HFF-Myc (cell line): ENCODE data around the gene IRF2BPL.

Experiments
- DNase-seq: peaks from one replicate; pipeline ENCODE4 v3.0.0-alpha.2; 2011; ENCODE audit warnings: low read depth; ENCODE audit errors: extremely low read depth
- H3K4me3 ChIP-seq: replicated peaks from 2 replicates; pipeline ENCODE4 v1.5.1; 2011; ENCODE audit warnings: low read depth, mild to moderate bottlenecking, control low read depth, low read length
- TF ChIP-seq, protein P1 (sequence below): IDR thresholded peaks from 2 replicates; pipeline ENCODE4 v1.5.1; 2012; ENCODE audit warnings: mild to moderate bottlenecking, low read depth, low read length, control low read depth; ENCODE audit errors: missing control alignments

Gene IRF2BPL

DNA sequence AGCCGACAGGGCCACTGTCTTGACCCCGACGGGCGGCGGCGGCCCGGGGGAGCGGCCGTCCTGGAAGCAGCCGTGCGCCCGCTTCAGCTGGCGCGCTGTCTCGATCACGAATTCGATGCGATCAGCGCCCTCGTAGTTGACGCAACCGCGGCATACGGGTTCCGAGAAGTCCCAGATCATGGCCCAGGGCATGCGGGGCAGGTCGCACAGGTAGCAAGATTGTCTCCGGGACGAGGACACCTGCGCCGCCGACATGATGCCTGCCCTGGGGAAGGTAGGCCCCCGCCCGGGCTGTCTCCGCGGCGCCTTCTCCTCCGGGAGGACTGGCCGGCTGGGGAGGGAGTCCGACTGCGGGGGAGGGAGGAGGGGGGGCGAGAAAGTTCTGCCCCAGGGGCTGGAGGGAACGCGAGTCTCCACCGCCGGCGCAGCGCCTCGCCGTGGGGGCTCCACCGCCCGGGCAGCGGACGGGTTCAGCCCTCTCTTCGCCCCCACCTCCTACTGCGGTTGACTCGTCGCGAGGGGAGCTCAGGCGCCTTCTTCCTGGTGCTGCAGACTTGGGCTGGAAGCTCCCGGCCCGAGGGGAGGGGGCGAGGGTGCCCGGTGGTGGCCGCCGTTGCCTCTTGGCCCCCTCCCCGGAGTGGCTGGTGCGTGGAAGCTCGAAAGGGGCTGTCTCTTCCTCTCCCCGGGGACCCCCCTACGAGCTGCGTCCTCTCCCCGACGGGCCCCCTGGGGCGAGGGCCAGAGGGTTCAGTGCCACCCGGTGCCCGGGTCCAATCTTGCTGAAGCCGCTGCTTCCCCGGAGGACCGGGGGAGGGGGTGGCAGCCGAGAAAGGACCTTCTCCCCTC is 747 bp downstream of the IRF2BPL start:
- H3K4me3 ChIP-seq, result peak overlapping the region; percentile 84
- DNase-seq, result no peak
- TF ChIP-seq, protein P1, sequence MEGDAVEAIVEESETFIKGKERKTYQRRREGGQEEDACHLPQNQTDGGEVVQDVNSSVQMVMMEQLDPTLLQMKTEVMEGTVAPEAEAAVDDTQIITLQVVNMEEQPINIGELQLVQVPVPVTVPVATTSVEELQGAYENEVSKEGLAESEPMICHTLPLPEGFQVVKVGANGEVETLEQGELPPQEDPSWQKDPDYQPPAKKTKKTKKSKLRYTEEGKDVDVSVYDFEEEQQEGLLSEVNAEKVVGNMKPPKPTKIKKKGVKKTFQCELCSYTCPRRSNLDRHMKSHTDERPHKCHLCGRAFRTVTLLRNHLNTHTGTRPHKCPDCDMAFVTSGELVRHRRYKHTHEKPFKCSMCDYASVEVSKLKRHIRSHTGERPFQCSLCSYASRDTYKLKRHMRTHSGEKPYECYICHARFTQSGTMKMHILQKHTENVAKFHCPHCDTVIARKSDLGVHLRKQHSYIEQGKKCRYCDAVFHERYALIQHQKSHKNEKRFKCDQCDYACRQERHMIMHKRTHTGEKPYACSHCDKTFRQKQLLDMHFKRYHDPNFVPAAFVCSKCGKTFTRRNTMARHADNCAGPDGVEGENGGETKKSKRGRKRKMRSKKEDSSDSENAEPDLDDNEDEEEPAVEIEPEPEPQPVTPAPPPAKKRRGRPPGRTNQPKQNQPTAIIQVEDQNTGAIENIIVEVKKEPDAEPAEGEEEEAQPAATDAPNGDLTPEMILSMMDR, result no peak

DNA sequence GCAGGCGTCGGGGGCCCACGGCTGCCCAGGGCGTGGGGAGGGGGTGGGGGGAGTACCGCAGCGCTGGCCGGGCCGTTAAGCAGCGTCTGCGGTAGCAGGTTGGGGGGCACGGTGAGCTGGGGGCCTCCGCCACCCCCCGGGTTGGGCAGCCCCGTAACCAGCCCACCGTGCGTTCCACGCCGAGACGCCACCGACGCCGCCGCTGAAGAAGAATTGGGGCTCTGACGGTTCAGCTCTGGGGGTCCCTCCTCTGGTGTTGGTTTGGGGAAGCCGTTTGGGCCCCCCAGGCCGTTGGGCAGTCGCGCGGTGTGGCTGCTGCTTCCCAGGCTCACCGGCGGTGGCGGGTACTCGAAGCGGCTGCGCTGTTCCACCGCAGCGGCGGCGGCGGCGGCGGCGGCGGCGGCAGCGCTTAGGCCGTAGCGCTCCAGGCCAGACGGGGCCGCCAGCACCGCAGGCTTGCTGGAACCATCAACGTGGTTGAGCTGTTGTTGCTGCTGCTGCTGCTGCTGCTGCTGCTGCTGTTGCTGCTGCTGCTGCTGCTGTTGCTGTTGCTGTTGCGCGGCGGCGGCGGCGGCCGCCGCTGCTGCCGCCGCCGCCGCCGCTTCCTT is 1.5 kb downstream of the IRF2BPL start:
- TF ChIP-seq, protein P1, result no peak

DNA sequence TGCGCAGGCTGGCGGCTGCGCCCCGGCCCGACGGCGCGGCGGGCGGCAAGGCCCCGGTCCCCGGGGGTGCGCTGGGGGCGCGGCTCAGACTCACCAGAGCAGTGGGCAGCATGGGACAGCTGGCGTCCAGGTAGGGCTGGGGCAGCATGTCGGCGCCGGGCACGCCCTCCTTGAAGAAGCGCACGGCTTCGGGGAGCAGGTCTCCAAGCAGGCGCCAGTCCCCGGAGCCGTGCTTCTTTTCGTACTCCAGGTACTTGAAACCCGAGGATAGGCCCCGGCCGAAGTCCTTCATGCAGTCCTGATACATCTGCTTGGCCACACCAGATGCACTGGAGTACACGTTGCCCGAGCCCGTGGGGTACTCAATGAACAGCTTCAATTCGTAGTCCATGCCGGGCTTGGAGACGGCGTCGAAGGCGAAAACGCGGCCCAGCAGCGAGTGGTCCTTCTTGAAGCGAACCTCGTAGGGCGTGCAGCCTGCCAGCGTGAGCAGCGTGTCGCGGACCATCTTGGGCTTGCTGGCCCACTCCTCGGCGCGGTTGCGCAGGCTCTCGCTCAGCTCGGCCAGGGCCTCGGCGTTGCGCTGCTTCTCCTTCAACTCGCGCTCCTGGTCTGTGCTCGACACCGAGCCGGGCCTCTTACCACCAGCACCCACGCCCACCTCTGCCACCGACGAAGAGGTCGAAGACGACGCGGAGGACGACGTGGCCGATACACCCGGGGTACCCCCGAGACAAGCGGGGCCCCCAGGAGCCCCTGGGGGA is 2.2 kb downstream of the IRF2BPL start:
- TF ChIP-seq, protein P1, result no peak
- DNase-seq, result no peak
- H3K4me3 ChIP-seq, result peak overlapping the region; percentile 84

More for the DNA sequence above, 1.5 kb downstream of the IRF2BPL start:
- DNase-seq, result no peak
- H3K4me3 ChIP-seq, result peak overlapping the region; percentile 84

DNA sequence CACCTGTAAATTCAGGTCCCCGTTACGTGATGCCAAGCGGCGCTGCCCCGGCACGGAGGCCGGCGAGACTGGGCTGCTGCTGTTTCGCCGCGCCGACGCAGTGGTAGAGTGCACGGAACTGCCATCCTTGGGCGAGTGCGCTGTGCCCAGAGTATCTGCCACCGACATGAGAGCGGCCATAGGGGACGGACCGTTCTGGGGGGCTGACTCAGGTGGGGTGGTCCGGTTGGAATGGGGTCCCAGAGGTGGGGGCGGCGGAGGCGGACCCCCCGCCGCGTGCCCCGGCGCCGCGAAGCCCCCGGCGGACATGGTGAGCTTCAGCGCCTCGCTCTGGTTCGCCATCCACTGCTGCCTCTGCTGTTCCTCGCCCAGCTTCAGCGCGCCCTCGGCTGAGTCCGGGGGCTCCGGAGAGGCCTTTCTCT is 2.8 kb downstream of the IRF2BPL start:
- DNase-seq, result no peak
- TF ChIP-seq, protein P1, result no peak
- H3K4me3 ChIP-seq, result peak overlapping the region; percentile 84

DNA sequence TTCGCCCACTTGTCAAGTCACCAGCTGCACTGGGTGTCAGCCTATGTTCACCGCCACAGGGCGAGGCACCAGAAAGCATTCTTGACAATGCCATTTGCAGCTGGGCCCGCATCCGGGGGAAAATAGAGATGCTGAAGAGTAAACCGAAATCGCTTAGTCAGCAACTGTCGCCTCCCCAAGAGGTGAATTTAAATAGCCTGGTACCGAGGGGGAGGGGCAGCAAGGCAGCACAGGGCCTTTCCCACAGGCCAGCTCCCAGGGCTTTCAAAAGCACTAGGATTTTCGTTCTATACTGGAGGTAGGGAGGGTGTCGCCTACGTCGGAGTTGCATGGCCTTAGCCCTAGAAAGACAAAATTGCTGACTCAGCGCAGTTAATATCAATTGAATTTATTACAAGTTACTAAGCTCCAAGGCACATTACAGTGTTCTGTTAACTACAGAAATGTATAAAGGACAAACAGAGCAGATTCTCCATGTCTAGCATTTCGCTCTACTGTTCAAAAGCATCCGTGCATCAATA is 4.3 kb downstream of the IRF2BPL start:
- TF ChIP-seq, protein P1, result no peak
- DNase-seq, result no peak
- H3K4me3 ChIP-seq, result peak overlapping the region; percentile 84
